ENCODE data around the gene ASCL2.

GRCh38 chr11:2295971-2296912 lies 25.9 kb upstream of the ASCL2 start:
- TF ChIP-seq POLR2A (IDR thresholded peaks at IDR 0.05) (no peak), CTCF (IDR thresholded peaks at IDR 0.05 in 4 of 5, conservative IDR thresholded peaks at IDR 0.05 in 1 of 5) (no peak)

Measured in gastrocnemius medialis (tissue), 4 donors.